HepG2 (cell line): ENCODE measurements around the gene GCG. TPM values are rescaled to one million over a fixed set of nuclear protein-coding genes. Genes with fewer than 3 reads are reported as not detected.

Experiments used
- ATAC-seq: fragments of 200-7000 bp; cut with Tn5 transposase; 3 replicates; pipeline ENCODE4 v1.9.1; 2020; ENCODE audit warnings: mild to moderate bottlenecking, moderate library complexity
- Bru-seq: library from RNA; stranded (reverse); fragments of 400-500 nt; gene quantifications from one replicate; lab custom pipeline; 2021; lab: Mats Ljungman, UMichigan
- BruChase-seq, 2 experiments: library from RNA; stranded (reverse); fragments of 400-500 nt; gene quantifications; one replicate each; lab custom pipeline; 2021; lab: Mats Ljungman, UMichigan
- BruUV-seq: library from RNA; stranded (reverse); fragments of 400-500 nt; replicated peaks from 2 replicates; lab custom pipeline; 2021; lab: Mats Ljungman, UMichigan
- CTCF ChIA-PET: fragments of 300-600 bp; formaldehyde crosslinking; extraction: SDS; loops from one replicate; lab custom pipeline; 2021; ENCODE audit warnings: low total read pairs, inconsistent platforms, low intra/inter-chr PET ratio; lab: Yijun Ruan, JAX
- POLR2A ChIA-PET: fragments of 350-600 bp; sonication (Branson Sonifier 250); formaldehyde crosslinking; loops from one replicate; lab custom pipeline; 2020; ENCODE audit warnings: antibody characterized with exemption, inconsistent platforms; lab: Yijun Ruan, JAX
- DNase-seq: peaks from one replicate; pipeline ENCODE4 v3.0.0-alpha.2; 2015; ENCODE audit warnings: low spot score
- FAIRE-seq: peaks from 3 replicates; lab custom pipeline; 2011; peaks lifted over from hg19 to GRCh38; lab: Jason Lieb, UNC
- H2AFZ ChIP-seq: one replicate; pipeline ENCODE4 v1.6.1; 2011; ENCODE audit warnings: low read length, inconsistent platforms
- H3K27ac ChIP-seq: fragments of 300-600 bp; 3 replicates; pipeline ENCODE4 v1.8.0; 2011; ENCODE audit warnings: mixed run types, mild to moderate bottlenecking, mixed read lengths, low read length, inconsistent platforms; ENCODE audit not compliant: insufficient read depth; ENCODE audit errors: extremely low read length
- H3K27me3 ChIP-seq, 2 experiments: fragments of 200-600 bp in 1 of 2; 2 replicates in 1 of 2; 3 replicates in 1 of 2; pipeline versions ENCODE4 v1.6.0 to v1.8.0; 2011; ENCODE audit warnings: low read length in 2 of 2, mild to moderate bottlenecking in 2 of 2, moderate library complexity in 2 of 2, inconsistent platforms in 1 of 2; ENCODE audit not compliant: insufficient read depth in 2 of 2, control insufficient read depth in 1 of 2
- H3K36me3 ChIP-seq, 2 experiments: fragments of 200-600 bp in 1 of 2; replicated peaks in 1 of 2; 2 replicates in 1 of 2; 3 replicates in 1 of 2; pipeline versions ENCODE4 v1.5.1 to v1.8.0; 2011; ENCODE audit warnings: low read length in 2 of 2, inconsistent platforms in 1 of 2; ENCODE audit not compliant: insufficient read depth in 2 of 2, control insufficient read depth in 1 of 2
- H3K4me1 ChIP-seq: 2 replicates; pipeline ENCODE4 v1.5.1; 2012; ENCODE audit warnings: low read length, inconsistent platforms; ENCODE audit not compliant: insufficient read depth
- H3K4me2 ChIP-seq: 2 replicates; pipeline ENCODE4 v1.6.0; 2011; ENCODE audit warnings: low read depth, low read length, inconsistent platforms
- H3K4me3 ChIP-seq, 3 experiments: fragments of 200-600 bp in 1 of 3; sonication (generic), shearing (Covaris generic) in 1 of 3; replicated peaks in 1 of 3; 2 replicates each; pipeline ENCODE4 v1.5.1; 2011 to 2016; ENCODE audit warnings: low read length in 3 of 3, inconsistent platforms in 2 of 3, low read depth in 2 of 3, mild to moderate bottlenecking in 2 of 3, control low read depth in 1 of 3, mixed read lengths in 1 of 3; ENCODE audit not compliant: insufficient read depth in 1 of 3
- H3K79me2 ChIP-seq: one replicate; pipeline ENCODE4 v1.6.1; 2011; ENCODE audit warnings: low read length, inconsistent platforms; ENCODE audit not compliant: insufficient read depth
- H3K9ac ChIP-seq: 2 replicates; pipeline ENCODE4 v1.6.0; 2011; ENCODE audit warnings: mild to moderate bottlenecking, low read depth, low read length, inconsistent platforms; ENCODE audit not compliant: insufficient read depth
- H3K9me3 ChIP-seq: 2 replicates; pipeline ENCODE4 v1.5.1; 2012; ENCODE audit warnings: mild to moderate bottlenecking, low read length
- H4K20me1 ChIP-seq: 2 replicates; pipeline ENCODE4 v1.6.0; 2011; ENCODE audit warnings: inconsistent platforms, mild to moderate bottlenecking, low read length, moderate library complexity; ENCODE audit not compliant: insufficient read depth
- ZNF280B ChIP-seq: sonication (generic); formaldehyde crosslinking; IDR thresholded peaks from 2 replicates; pipeline ENCODE4 v1.5.0; 2020; ENCODE audit warnings: missing genetic modification reagents, mild to moderate bottlenecking, borderline replicate concordance
- WGBS: methylation state at CpG from one replicate; pipeline ENCODE4 v1.1.6; 2017; ENCODE audit warnings: low lambda C conversion rate; 5-methylcytosine and 5-hydroxymethylcytosine counted together
- in situ Hi-C: cut with HindIII; loops from 2 replicates; pipeline ENCODE4 v1.10.0; 2017; ENCODE audit warnings: low pct_unique_long_range_greater_than_20kb; ENCODE audit not compliant: extremely low pct_ligation_motif_present
- intact Hi-C: fragments of 100-400 bp; cut with micrococcal nuclease; formaldehyde crosslinking; loops from one replicate; pipeline ENCODE4 v1.10.0; 2022; ENCODE audit not compliant: unreplicated experiment
- long read RNA-seq, 2 experiments: library from RNA in 1 of 2; library from polyadenylated mRNA in 1 of 2; stranded (forward) in 1 of 2; unstranded in 1 of 2; transcript quantifications; one replicate each; pipeline ENCODE4 v2.0.0, GENCODE V29; 2019 to 2022
- polyA minus RNA-seq, 3 experiments: library from RNA; depleted of rRNA, polyadenylated mRNA; stranded (reverse); fragments of >200 nt; gene quantifications; 2 replicates each; pipeline ENCODE4 v1.2.3, GENCODE V29; 2011; ENCODE audit warnings: low replicate concordance in 1 of 3
- polyA plus RNA-seq, 8 experiments: library from polyadenylated mRNA; depleted of rRNA in 3 of 8; stranded (reverse) in 7 of 8; unstranded in 1 of 8; fragments of >200 nt; fragmentation: Illumina TruSeq in 4 of 8; extraction: Trizol in 4 of 8; gene quantifications; 2 replicates each; pipeline versions ENCODE4 v1.2.1 to v1.2.3, GENCODE V29; 2011 to 2016; ENCODE audit warnings: low read depth in 4 of 8, missing spikeins in 1 of 8, mixed read lengths in 1 of 8; ENCODE audit not compliant: insufficient read depth in 1 of 8
- total RNA-seq, 5 experiments: library from RNA; depleted of rRNA; stranded (reverse); fragments of >200 nt; fragmentation: Illumina TruSeq; extraction: Trizol; gene quantifications; 2 replicates each; pipeline ENCODE4 v1.2.3, GENCODE V29; 2016; ENCODE audit warnings: low read depth in 1 of 5

GCG gene
- total RNA-seq (2016; rRNA removed; fragmentation: Illumina TruSeq; extraction: Trizol) (not detected in 2 replicates), polyA plus RNA-seq (2011; rRNA removed) (not detected in 2 replicates), polyA minus RNA-seq (2011; rRNA and poly(A)+ RNA removed; ENCODE audit: low replicate concordance) (not detected in 2 replicates), Bru-seq, nascent RNA (percentile 8 among the genes with signal in this experiment), BruChase-seq, experiment 1, labeled RNA remaining after a 6-hour chase (not detected), BruChase-seq, experiment 2, labeled RNA remaining after a 2-hour chase (not detected)
- total RNA-seq (2016; cell fraction: cytosol; rRNA removed; fragmentation: Illumina TruSeq; extraction: Trizol; ENCODE audit: low read depth): not detected in 2 replicates
- not detected in 2 replicates for total RNA-seq (2016; cell fraction: insoluble cytoplasmic fraction; rRNA removed; fragmentation: Illumina TruSeq; extraction: Trizol)
- total RNA-seq (2016; cell fraction: membrane; rRNA removed; fragmentation: Illumina TruSeq; extraction: Trizol): not detected in 2 replicates
- total RNA-seq (2016; cell fraction: nucleus; rRNA removed; fragmentation: Illumina TruSeq; extraction: Trizol): not detected in 2 replicates
- not detected in 2 replicates for polyA plus RNA-seq (2011; cell fraction: cytosol; rRNA removed)
- not detected in 2 replicates for polyA plus RNA-seq (2011; cell fraction: nucleus; rRNA removed)
- not detected in 2 replicates for polyA plus RNA-seq (2012)
- not detected in 2 replicates for polyA plus RNA-seq (2016; cell fraction: cytosol; fragmentation: Illumina TruSeq; extraction: Trizol; ENCODE audit: low read depth)
- not detected in 2 replicates for polyA plus RNA-seq (2016; cell fraction: insoluble cytoplasmic fraction; fragmentation: Illumina TruSeq; extraction: Trizol; ENCODE audit: low read depth)
- polyA plus RNA-seq (2016; cell fraction: membrane; fragmentation: Illumina TruSeq; extraction: Trizol; ENCODE audit: low read depth): not detected in 2 replicates
- not detected in 2 replicates for polyA plus RNA-seq (2016; cell fraction: nucleus; fragmentation: Illumina TruSeq; extraction: Trizol; ENCODE audit: insufficient read depth, low read depth)
- polyA minus RNA-seq (2011; cell fraction: cytosol; rRNA and poly(A)+ RNA removed): not detected in 2 replicates
- not detected in 2 replicates for polyA minus RNA-seq (2011; cell fraction: nucleus; rRNA and poly(A)+ RNA removed)
- long read RNA-seq, experiment 1: 0 reads
- long read RNA-seq, experiment 2: 0 reads

GRCh38 chr2:162152147-162152546 is at the start of gene GCG:
Gene GCG, minus strand, starts transcription at chr2:162152247. Its CDS starts 3,069 bp downstream, at chr2:162149178.
- BruUV-seq: no TSS peak
- Histone ChIP-seq H4K20me1 (no peaks in the 10 kb centered on the region), H3K36me3 (no peaks in the 10 kb centered on the region), H3K4me1 (no peaks in the 10 kb centered on the region), H3K9ac (no peak within 1 kb of the TSS), H3K4me3 (no peak within 1 kb of the TSS), H3K79me2 (no peaks in the 10 kb centered on the region), H3K9me3 (no peaks in the 10 kb centered on the region), H2AFZ (no peak within 1 kb of the TSS), H3K27me3 (peaks cover 0 to 4% of the 10 kb centered on the region in 2 experiments; a peak in 1 of 5 replicates), H3K27ac (no peak within 1 kb of the TSS), H3K4me2 (no peak within 1 kb of the TSS)
- ATAC-seq (no peak), DNase-seq (no peak), FAIRE-seq (no peak)
- CTCF ChIA-PET: interaction anchor here (1.8 kb wide), 1 partner anchor 146 kb away, joined by 11 read pairs; no protein-coding TSS in a partner anchor
- WGBS: 19% methylated on average over 3 of the region's 3 CpGs
- intact Hi-C loops: no loop called here
- POLR2A ChIA-PET: no interaction called here
- TF ChIP-seq ZNF280B (CRISPR knock-in tag): no peak
- in situ Hi-C loops: loop anchor here (5.0 kb wide), 1 partner anchor 145 kb away; no protein-coding TSS in a partner anchor
